Fibroblast of skin of scalp (primary cell): Measurements from ENCODE around the gene MMP14.
"Not testable (repeated sequence)": the region's sequence is repeated elsewhere in the genome, so short reads cannot be mapped to it uniquely, and the experiment has no call there.

Source experiments
- DNase-seq: peaks from one replicate; pipeline ENCODE4 v3.0.0-alpha.2; 2013

MMP14 gene

DNA sequence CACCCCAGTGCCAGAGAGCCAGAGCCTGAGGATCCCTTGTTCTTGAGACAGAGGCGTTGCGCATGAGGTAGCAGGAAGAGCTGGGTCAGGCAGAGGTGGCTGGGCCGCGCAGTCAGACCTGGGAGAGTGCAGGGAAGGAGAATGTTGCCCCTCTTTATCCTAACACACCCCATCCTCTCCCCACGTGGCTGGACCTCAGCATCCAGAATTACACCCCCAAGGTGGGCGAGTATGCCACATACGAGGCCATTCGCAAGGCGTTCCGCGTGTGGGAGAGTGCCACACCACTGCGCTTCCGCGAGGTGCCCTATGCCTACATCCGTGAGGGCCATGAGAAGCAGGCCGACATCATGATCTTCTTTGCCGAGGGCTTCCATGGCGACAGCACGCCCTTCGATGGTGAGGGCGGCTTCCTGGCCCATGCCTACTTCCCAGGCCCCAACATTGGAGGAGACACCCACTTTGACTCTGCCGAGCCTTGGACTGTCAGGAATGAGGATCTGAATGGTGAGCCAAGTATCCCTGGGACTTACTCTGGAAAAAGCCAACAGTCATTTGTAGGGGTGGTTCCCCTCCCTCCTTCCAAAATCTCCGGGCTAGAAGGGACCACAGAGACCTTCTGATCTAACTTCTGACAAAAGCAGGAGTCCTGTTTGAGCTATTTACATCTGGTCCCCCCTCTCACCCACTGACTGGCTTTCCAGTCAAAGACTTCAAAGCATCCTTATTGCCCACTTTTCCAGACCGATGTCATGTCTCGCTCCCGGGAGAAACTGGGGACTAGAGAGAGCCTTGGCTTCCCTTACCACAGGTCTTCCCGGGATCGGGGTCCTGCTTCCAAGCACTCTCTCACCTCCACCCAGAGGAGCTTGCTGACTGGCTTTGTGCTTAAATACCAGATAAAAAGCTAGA is 6.1 kb downstream of the MMP14 start:
- no peak for DNase-seq

DNA sequence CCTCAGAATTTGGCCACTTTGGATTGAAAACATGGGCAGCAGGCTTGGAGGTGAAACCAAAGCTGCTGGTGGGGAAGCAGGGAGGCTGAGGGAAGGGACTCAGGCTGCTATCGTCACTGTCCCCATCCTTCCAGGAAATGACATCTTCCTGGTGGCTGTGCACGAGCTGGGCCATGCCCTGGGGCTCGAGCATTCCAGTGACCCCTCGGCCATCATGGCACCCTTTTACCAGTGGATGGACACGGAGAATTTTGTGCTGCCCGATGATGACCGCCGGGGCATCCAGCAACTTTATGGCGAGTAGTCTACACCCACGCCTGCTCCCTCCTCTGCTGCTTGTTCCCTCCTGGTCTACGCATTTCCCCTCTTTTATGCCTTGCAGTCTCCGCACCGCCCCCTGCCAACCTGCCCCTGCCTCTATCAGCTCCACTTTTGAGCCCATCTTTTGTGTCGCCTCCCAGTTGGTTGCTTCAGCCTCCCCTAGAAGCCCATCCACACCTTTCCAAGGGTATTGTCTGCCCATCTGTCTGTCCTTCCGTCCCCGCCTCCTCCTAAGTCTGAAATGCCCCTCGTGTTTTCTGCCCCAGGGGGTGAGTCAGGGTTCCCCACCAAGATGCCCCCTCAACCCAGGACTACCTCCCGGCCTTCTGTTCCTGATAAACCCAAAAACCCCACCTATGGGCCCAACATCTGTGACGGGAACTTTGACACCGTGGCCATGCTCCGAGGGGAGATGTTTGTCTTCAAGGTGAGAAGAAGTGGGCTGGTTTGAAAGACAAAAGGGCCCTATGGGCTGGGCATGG is 6.9 kb downstream of the MMP14 start:
- DNase-seq: no peak

DNA sequence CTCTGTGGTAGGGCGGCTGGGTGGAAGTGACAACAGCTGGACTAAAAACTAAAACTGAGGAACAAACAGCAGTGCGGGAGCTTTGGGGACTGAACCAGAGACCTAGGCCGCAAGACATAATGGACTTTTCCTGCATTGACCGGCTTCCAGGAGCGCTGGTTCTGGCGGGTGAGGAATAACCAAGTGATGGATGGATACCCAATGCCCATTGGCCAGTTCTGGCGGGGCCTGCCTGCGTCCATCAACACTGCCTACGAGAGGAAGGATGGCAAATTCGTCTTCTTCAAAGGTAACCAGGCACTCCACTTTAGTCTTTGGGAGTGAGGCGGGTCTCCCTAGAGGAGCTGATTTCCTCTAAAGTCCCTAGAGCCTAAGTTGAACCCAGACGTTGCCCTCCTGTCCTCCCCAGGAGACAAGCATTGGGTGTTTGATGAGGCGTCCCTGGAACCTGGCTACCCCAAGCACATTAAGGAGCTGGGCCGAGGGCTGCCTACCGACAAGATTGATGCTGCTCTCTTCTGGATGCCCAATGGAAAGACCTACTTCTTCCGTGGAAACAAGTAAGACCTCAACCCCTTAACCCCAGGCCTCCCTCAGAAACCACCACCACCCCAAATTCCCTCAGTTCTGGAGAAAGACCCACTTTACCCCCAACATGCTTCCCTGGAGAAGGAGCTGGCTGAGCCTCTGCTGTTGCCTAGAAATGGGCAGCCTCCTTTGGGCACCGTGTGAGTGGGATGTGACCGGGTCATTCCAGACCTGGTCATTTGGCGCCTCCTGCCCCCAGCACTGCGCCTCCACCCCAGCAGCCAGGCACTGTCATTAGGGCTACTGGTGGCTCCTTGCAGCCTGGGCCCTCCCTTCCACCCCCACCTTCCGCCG is 8.1 kb downstream of the MMP14 start:
- no peak for DNase-seq

DNA sequence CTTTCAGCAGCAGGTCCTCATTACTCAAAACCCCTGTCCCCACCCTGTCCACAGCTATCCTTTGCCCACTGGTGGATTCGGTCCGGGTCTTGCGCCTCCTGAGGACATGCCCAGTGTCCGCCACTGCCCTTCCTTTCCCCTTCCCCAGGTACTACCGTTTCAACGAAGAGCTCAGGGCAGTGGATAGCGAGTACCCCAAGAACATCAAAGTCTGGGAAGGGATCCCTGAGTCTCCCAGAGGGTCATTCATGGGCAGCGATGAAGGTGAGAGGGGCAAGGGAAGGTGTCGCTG is 8.7 kb downstream of the MMP14 start:
- DNase-seq: no peak

DNA sequence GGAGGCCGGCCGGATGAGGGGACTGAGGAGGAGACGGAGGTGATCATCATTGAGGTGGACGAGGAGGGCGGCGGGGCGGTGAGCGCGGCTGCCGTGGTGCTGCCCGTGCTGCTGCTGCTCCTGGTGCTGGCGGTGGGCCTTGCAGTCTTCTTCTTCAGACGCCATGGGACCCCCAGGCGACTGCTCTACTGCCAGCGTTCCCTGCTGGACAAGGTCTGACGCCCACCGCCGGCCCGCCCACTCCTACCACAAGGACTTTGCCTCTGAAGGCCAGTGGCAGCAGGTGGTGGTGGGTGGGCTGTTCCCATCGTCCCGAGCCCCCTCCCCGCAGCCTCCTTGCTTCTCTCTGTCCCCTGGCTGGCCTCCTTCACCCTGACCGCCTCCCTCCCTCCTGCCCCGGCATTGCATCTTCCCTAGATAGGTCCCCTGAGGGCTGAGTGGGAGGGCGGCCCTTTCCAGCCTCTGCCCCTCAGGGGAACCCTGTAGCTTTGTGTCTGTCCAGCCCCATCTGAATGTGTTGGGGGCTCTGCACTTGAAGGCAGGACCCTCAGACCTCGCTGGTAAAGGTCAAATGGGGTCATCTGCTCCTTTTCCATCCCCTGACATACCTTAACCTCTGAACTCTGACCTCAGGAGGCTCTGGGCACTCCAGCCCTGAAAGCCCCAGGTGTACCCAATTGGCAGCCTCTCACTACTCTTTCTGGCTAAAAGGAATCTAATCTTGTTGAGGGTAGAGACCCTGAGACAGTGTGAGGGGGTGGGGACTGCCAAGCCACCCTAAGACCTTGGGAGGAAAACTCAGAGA is 9.6 kb downstream of the MMP14 start:
- no peak for DNase-seq

DNA sequence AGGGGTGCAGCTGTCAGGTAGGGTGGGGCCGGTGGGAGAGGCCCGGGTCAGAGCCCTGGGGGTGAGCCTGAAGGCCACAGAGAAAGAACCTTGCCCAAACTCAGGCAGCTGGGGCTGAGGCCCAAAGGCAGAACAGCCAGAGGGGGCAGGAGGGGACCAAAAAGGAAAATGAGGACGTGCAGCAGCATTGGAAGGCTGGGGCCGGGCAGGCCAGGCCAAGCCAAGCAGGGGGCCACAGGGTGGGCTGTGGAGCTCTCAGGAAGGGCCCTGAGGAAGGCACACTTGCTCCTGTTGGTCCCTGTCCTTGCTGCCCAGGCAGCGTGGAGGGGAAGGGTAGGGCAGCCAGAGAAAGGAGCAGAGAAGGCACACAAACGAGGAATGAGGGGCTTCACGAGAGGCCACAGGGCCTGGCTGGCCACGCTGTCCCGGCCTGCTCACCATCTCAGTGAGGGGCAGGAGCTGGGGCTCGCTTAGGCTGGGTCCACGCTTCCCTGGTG is 10.5 kb downstream of the MMP14 start:
- DNase-seq: no peak

DNA sequence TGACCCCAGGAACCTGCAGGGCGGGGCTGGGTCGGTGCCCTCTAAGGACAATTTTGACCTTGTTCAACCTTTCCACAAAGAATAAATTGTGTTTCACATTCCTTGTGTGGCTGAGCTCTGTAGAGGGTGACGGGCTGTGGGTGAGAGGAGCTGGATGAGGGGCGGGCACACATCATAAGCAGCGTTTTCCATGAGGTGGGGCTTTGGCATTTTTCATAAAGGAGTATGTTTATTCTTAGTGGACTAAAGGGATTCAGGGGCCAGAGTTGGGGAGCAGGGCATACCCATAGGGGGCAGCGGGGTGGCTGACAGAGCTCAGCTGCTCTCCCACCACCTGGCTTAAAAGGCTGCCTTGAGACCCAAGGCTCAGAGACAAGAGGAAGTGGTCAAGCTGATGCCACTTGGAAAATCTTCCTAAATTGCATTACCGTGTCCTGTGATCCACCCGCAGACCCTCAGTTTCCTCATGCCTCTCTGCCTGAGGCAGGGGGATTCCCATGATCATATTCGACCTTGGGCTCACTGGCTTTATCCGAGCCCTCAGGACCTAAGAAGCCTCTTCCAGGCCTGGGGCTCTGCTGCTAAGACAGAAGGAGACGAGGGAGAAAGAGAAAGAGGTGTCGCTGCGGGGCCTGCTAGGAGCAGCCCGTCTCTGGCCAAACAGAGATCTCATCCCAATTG is 11.4 kb downstream of the MMP14 start:
- peak; percentile 54 for DNase-seq

DNA sequence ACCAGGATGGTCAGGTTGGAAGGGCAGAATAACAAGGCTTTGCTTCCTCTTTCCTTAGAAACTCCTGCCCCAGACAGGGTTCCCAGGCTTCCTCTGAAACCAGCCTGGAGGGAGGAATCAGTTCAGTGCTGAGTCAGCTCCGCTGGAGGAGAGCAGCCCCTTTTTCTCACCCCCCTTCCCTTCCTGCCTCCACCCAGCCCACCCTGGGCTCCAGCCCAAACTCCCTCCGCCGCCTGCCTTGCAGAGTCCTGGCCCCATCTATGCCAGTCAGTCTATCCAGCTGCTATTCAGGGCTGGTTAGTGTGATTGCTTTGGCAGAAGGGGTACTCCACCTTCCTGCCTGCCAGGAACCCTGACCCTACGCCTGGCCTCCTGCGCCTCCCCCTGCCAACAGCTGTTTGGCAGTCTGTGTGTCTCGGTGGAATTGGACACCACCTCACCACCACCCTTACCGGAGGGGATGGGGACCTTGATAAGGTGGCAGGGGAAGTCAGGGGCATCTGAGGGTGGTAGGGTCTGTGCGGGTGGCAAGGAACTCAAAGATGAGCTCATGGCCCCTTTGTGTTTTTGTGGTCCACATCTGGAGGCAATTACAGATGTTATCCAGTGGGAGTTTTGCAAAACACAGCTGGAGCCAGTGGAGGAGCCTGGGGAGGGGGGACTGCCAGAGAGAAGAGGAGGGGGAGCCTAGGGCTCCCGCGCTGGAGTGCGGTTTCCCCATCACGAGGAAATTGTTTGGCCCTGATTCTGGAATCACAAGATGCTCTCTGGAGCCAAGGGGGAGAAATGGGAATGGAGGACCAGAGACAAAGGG is 12.2 kb downstream of the MMP14 start:
- peak; percentile 92 for DNase-seq

DNA sequence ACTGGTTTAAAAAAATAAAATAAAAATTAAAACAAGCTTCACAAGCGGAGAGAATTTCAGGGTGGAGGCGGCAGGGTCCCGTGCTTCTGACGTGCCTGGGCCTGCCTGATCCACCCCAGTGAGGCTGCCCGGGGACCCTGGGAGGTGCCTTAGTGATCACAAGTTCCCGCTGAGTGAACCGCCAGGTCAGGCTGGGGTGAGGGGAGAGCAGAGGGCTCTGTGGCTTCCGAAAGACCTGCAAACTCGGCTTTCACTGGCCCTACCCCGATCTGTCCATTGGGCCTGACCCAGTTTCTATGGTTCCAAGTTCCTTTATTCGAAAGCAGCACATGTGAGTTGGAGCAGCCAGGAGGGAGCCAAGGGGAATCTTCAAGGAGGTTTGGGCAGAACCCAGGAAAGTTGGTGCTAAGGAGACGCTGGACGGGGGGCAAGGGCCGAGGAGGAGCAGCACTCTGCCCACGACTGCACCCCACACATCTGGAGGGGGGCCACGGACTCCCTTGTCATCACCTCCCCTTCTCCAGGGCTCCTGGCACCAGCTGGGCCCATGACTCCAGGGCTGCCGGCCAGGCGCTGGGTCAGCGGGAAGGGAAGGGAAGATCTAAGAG is 12.9 kb downstream of the MMP14 start:
- no peak for DNase-seq

DNA sequence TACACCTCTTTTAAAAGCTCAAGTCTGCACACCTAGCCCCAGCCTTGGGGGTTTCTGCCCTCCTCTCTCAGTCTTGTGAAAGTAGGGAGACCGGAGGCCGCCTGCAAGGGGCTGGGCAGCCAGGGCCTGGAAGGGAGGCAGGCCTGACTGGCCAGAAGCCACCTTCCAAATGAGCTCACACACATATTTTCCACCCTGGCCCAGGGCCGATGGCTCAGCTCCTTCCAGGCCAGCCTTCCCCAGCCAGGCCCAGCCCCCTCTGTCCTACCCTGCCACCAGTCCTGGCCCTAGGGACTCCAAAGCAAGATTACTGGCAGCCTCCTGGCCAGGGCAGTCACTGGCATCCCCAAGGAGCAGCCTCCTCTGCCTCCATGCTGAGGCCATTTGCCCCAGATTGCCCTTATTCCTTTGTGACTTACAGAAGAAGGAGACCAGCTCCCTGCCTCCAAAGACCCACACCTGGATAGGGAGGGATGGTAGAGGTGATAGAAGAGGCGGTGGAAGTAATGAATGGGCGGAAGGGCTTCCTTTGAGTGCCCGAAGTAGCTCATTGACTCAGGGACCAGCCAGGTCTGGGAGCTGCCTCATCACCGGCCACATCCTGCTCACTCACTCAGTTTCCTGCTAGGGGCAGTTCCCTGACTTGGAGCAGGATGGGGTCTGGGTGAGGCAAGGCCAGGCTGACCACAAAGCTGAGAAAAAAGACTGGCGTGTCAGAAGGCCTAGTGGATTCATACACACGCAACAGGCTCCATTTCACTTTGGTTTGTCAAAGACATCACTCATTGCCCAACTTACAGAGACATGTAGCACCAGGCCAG is 14.8 kb downstream of the MMP14 start:
- DNase-seq: peak; percentile 86

DNA sequence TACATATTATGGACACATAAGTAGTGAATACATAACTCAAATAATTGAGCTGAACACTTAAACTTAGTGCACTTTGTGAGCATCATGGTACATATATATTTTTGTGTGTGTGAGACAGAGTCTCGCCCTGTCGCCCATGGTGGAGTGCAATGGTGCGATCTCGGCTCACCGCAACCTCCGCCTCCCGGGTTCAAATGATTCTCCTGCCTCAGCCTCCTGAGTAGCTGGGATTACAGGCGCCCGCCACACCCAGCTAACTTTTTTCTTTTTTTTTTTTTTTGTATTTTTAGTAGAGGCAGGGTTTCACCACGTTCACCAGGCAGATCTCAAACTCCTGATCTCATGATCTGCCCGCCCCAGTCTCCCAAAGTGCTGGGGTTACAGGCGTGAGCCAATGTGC is 15.8 kb downstream of the MMP14 start:
- DNase-seq: not testable (repeated sequence)

DNA sequence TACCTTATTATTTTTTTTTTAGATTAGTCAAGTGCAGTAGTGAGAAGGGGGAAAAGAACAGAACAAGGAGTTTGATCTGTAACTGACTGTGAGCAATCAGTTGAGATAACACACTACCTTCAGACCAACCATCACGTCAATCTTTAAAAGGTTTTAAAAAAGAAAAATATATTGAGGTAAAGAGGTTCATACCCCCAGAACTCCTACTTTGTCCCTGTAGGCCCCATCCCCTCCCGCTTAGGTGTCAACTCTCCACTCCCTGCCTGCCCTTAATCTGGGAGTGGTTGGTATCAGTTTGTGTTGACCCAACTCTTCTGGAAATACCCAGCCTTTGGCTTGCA is 16.2 kb downstream of the MMP14 start:
- DNase-seq: no peak

DNA sequence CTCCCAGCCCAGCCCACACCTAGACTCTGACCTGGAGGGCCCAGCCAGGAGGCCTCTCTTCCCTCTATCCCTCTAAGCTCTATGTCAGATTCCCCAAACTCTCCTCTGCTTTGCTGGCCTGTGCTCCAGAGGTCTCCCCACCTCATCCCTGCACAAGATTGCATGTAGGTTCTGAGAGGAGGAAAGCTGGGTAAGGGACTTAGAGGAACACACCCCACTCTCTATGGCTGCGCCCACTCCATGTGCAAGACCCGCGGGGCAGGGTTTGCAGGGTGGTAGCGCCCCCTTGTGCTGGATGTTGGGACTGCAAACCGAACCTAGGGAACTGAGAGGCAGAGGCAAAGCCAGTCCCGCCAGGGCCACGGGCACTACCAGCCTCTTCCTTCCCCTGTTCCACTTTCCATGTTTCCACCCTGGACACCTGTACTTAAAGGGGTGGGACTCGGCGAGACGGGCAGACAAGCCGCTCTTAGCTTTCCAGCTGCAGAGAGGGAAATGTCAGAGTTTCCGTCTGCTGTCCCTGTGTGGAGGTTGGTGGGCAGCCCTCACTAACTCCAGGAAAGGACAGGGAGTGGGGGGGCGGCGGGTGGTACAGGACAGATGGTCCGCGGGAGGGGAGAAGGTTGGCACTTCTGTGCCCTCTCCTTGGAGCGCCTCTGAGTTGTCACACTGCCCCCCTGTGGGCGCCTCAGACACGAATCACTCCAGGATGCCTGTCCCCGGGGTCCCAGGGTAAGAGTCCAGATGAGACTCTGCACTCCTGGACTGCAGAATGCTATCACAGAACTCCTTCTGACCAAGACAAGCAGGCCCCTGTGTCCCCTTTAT is 16.8 kb downstream of the MMP14 start:
- DNase-seq: peak; percentile 88

DNA sequence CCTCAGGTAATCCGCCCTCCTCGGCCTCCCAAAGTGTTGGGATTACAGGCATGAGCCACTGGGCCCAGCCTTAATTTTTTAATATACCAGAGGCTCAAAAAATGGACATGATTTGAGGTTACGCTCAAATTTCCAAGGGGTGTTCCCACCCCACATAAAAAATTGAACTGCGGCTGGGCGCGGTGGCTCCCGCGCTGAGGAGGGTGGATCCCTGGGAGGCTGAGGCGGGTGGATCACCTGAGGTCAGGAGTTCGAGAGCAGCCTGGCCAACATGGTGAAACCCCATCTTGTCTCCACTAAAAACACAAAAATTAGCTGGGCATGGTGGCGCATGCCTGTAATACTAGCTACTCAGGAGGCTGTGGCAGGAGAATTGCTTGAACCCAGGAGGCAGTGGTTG is 17.9 kb downstream of the MMP14 start:
- not testable (repeated sequence) for DNase-seq

DNA sequence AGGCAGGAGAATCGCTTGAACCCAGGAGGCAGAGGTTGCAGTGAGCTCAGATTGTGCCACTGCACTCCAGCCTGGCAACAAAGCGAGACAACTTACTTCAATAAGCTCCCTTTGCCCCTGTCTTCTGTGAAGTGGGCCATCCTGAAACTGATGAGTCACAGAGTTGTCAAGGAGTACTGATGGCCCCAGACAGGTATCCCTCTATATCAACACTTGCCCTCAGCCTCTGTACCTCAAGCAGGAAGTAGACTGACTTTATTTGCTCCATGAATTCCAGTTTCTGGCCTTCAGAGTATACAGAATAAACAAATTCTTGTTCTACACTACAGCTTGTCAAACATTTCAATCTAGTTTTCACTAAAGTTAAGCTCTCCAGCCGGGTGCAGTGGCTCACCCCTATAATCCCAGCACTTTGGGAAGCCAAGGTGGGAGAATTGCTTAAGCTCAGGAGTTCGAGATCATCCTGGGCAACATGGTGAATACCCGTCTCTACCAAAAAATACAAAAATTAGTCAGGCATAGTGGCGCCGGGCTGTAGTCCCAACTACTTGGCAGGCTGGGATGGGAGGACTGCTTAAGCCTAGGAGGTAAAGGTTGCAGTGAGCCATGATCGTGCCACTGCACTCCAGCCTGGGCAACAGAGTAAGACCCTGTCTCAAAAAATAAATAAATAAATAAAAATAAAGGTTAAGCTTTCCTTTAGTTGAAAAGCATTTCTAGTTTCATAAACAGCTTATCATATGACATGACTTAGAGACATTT is 18.8 kb downstream of the MMP14 start:
- DNase-seq: no peak

DNA sequence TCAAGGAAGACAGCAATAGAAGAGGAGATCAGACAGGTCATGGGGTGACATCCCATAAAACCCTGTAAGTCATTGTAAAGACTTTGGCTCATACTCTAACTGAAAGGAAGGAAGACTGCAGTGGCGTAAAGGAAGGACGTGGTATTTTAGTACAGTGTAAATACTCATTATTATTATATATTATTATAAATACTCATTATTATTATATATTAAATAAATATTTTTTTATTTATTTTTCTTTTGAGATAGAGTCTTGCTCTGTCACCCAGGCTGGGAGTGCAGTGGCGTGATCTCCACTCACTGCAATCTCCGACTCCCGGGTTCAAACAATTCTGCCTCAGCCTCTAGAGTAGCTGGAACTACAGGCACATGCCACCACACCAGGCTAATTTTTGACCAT is 20.0 kb downstream of the MMP14 start:
- DNase-seq: no peak

DNA sequence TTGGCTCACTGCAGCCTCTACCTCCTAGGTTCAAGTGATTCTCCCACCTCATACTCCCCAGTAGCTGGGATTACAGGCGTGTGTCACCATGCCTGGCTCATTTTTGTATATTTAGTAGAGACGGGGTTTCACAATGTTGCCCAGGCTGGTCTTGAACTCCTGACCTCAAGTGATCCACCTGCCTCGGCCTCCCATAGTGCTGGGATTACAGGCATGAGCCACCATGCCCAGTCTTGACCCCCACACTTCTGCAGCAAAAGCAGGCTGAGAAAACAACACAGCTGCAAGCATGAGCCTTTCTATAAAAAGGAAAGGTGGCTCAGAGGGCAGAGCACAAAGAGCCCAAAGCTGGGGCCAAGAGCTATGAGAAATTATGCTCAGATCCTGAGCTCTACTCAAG is 24.0 kb downstream of the MMP14 start:
- not testable (repeated sequence) for DNase-seq
